ENCODE results near the gene ANKRD63.

The ANKRD63 gene

GRCh38 chr15:40254452-40254851 lies 28.4 kb downstream of the ANKRD63 start:
- no peak for DNase-seq

GRCh38 chr15:40253167-40253790 lies 29.6 kb downstream of the ANKRD63 start:
- no peak for DNase-seq

GRCh38 chr15:40252438-40253166 lies 30.3 kb downstream of the ANKRD63 start:
- DNase-seq, result no peak

GRCh38 chr15:40252141-40252437 lies 30.8 kb downstream of the ANKRD63 start:
- DNase-seq, result no peak

GRCh38 chr15:40251486-40252140 lies 31.3 kb downstream of the ANKRD63 start:
- DNase-seq, result no peak

- DNase-seq, result no peak
Observed at GRCh38 chr15:40250771-40251483, 31.9 kb downstream of the ANKRD63 start.

- no peak for DNase-seq
Observed at GRCh38 chr15:40250304-40250656, 32.6 kb downstream of the ANKRD63 start.

- no peak for DNase-seq
Observed at GRCh38 chr15:40249477-40250303, 33.2 kb downstream of the ANKRD63 start.

GRCh38 chr15:40248006-40248783 lies 34.7 kb downstream of the ANKRD63 start:
- no peak for DNase-seq

DNA sequence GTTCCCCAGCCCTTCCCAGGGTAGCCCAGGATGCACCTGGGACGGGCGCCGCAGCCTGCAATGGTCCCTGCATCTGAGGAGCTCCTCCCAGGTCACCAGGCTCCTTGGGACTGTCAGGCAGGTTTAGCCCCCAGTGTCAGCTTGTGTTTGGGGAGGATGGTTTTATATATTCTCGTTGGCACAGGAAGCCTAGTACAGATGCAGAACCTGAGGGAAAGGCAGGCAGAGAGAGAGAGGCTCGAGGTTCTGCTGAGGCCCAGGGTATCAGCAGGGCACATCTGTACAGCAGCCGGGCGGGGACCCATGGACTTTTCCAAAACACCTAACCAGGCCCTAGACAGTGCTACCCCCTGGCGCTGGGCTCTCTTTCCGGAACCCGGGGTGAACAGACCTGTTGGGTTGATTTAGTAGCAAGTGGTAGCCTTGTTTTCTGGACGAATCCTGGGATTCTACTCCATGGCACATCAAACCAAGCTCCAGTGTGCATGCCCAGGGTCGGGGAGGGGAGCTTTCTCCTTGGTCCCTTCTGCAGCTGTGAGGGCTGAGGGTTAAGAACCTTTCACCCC lies 35.4 kb downstream of the ANKRD63 start:
- no peak for DNase-seq

DNA sequence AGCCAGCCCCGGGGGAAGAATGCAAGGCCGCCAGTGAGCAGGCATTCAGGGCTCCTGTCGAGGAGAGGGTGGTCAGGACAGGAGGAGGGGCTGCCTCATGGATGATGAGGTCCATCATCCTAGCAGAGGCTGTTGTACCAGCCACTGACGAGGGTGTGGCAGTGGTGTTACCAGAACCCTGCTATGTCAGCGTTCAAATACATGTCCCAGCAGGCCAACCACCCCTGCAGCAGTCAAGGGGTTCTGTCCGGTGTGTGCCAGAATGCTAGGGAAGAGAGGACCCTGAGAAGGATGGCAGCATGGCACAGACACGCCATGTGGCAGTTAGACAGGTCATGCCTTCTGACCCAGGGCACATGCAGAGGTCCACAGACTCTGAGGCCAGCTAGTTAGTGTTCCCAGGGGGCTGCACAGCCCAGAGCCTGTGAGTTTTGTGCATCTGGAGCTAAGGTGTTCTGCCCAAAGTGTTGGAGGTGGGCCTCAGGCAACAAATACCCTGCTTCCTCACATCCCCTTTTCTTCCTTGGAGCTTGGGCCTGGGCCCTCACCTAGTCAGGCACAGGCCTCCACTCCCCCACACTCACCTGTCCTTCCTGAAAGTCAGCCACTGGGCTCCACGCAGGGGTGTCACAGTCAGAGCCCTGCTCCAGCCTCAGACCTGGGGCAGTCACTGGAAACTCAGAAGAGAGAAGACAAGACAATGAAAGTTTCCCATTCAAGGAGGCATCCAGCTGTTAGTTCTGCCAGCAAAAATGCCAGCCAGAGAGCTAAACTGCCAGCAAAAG lies 36.2 kb downstream of the ANKRD63 start:
- DNase-seq, result no peak

DNA sequence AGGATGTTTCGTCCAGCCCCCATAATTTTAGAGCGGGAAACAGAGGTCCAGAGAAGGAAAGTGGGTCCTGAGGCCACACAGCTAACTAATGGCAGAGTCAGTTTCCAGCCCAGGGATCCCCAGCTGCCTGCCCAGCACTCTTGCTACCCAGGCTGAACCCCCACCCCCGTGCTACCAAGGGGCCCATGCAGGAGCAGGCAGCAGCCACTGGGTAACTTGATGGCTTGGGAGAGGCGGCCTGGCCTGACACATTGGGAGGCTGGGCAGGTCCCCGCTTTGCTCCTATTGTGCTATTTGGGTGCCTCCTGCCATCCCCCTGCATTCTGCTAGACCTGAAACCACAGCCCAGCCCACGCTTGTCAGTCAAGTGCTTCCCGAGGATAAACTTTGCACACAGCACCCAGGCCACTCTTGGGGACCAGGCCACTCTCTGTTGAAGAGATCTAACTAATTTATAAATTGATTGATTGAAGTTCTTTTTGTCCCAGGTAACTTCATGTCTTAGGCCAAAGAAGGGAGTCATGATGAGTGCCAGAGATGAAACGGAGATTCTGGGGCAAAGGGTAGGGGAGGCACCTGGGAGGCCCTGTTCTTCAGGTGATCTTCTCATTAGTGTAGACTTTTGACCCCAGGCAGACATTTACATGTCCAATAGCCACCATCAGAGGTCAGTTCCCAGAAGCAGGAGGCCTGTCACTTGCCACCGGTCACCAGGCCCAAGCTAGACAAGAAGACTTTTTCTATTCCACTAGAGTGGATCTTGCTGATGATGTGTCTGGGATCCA lies 37.0 kb downstream of the ANKRD63 start:
- DNase-seq, result no peak

GRCh38 chr15:40244961-40245523 lies 37.8 kb downstream of the ANKRD63 start:
- DNase-seq, result no peak

DNA sequence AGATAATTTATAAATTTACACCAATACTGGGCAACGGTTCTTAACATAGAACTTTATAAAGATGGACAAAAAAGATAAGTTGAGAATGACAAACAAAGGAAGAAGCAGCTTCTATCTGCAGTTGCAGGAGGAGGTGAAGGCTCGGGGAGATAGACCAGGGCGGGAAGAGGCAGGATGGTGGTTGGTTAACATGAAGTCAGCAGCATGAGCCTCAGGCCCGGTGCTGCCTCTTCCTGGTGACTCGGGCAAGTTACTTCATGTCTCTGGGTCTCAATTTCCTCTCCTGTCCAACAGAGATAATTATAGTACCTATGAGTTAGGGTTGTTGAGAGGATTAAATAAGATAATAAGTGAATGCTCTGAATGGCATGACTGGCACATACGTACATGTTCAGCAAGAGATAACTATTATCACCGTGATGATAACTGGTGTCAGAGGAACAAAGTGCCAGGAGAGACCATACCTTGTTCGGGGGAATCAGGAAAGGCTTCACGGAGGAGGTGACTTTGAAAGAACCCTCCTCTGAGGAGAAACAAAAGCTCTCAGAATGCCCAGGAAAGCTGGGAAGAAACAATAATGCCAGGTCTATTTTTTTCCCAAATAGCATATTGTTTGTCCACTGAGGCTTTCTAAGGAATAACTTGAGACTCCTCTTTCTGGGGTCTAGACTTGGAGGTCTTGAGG lies 39.6 kb downstream of the ANKRD63 start:
- DNase-seq, result no peak

DNA sequence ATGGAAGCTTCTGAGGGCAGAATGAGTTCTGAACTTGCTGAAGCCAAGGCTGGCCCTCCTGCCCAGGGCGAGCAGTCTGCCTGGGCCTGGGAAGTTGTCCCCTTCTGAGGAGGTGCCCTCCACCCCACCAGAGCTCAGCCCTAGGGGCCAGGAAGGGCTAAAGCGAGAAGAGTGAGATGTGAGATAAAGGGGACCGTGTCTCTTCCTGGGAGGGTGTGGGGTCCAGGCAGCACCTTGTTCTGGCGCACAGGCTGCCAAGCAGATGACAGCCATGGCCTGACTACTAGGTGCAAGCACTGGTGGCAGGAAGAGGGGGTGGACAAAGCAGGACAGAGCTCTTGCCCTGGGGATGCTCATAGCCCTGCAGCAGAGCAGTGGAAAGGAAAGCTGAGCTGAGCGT lies 40.3 kb downstream of the ANKRD63 start:
- no peak for DNase-seq

DNA sequence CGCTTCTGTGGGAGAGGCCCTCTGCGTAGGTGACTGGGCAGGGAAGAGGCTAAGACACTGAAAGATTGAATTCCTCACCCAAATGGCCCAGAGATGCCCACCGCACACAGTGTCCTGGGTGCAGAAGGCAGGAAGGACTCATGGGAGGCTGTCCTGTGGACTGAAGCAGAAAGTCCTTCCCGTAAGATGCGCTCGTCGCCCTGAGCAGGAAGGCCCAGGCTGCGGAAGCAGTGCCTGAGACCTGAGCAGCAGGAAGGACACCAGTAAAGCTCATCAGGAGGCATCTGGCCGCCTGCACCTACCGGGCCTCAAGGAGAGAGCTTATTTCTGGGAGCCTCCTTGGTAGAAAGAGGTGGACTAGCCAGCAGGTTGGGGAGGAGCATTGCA lies 40.7 kb downstream of the ANKRD63 start:
- DNase-seq, result no peak

- no peak for DNase-seq
Observed at GRCh38 chr15:40241269-40242212, 41.3 kb downstream of the ANKRD63 start.

- DNase-seq, result no peak
Observed at GRCh38 chr15:40240619-40241221, 42.1 kb downstream of the ANKRD63 start.
